ENCODE results near the gene KAZN.

DNA sequence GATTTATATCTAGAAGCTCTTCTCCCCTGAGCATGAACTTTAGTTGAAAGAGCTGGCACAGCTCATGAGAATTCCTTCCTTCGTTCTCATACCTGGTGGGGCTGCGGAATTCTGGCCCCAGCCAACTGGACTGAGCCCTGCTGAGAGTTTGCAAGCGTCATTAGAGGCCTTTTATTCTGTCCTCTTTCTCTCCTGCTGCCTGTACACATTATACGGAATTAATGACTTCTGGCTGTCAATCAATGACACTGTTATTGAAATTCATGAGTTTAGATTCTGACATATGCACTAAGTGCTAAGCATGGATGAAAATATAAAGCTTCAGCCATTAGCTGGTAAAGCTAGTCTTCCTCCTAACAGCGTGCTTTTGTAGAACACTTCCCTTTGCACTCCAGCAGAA, 27.5 kb downstream of the KAZN start:
- TF ChIP-seq GATA2 (IDR thresholded peaks at IDR 0.05; ENCODE audit: low read depth, low read length), result no peak
- TF ChIP-seq GATA3 (IDR thresholded peaks at IDR 0.05; ENCODE audit: low read depth, low read length), result no peak

All from SH-SY5Y (cell line).